SKM-1 (cell line): Measurements from ENCODE around the gene GH1.
"Not testable (repeated sequence)": the region's sequence is repeated elsewhere in the genome, so short reads cannot be mapped to it uniquely, and the experiment has no call there.

Source experiments
- DNase-seq: peaks from one replicate; lab custom pipeline; 2025; ENCODE audit not compliant: unreplicated experiment; lab: John Stamatoyannopoulos, UW

The GH1 gene

DNA sequence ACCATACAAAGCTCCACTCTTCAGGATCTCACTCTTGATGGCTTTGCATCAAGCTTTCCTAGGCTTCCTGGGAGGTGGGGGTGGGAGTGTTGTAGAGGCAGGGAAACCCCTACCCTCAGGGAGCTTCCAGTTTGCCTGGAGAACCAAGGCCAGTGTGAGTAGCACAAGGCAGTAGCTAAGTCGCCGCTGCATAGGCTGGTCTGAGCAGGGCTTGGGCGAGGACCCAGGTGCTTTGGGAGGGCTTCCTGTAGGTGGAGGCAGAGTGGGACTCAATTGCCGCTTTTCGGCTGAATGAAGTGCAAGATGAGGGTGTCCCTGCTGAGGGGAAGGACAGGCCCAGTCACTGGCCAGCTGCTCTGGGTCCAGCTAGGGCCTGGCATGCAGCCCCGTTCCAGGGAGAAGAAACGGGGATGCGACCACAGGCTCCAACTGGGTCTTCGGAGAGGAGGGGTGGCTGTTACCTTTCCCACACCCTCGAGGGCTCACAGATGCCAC lies 9.6 kb upstream of the GH1 start:
- no peak for DNase-seq

- DNase-seq: no peak
Measured at GRCh38 chr17:63927464-63928171, 9.0 kb upstream of the GH1 start.

GRCh38 chr17:63926164-63926563 lies 7.5 kb upstream of the GH1 start:
- no peak for DNase-seq

GRCh38 chr17:63925615-63926014 lies 7.0 kb upstream of the GH1 start:
- no peak for DNase-seq

GRCh38 chr17:63922402-63922801 lies 3.8 kb upstream of the GH1 start:
- DNase-seq: not testable (repeated sequence)

DNA sequence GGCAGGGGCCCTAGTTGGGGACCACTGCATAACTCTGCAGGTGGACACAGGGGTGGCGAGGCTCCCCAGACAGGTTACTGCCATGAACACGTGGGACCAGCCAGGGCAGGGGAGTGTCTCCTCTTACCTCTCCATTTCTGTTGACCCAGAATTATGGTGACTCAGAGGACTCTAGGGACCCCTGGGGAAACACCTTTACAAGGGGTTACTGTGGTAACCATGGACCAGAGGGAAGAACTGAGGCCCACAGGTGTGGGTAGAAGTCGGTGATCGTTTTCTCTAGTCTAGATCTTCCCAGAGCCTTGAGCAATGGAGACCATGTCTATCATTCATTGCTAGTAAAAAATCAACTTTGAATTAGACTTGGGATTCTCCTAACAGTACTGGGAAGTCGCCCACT lies 2.1 kb upstream of the GH1 start:
- not testable (repeated sequence) for DNase-seq

GRCh38 chr17:63920050-63920449 lies 1.4 kb upstream of the GH1 start:
- not testable (repeated sequence) for DNase-seq

GRCh38 chr17:63919311-63919723 lies 678 bp upstream of the GH1 start:
- DNase-seq: peak; percentile 38

DNA sequence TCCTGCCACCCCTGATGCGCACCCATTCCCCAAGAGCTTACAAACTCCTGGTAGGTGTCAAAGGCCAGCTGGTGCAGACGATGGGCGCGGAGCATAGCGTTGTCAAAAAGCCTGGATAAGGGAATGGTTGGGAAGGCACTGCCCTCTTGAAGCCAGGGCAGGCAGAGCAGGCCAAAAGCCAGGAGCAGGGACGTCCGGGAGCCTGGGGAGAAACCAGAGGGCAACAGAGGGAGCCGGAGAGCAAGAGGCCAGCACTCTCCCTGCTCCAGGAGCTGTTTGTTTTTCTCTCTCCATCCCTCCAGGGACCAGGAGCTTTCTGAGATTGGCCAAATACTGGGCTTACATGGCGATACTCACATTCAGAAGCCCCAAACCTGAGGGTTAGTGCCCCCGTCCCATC lies 334 bp downstream of the GH1 start:
- no peak for DNase-seq

DNA sequence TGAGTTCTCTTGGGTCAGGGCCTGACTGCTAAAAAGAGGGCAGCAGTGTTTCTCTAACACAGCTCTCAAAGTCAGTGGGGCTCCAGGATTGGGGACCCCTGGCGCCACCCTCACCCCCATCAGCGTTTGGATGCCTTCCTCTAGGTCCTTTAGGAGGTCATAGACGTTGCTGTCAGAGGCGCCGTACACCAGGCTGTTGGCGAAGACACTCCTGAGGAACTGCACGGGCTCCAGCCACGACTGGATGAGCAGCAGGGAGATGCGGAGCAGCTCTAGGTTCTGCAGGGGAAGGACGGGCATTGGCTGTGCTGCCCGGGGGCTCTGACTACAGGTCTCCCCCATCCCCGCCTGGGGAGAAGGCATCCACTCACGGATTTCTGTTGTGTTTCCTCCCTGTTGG lies 993 bp downstream of the GH1 start:
- DNase-seq: no peak

GRCh38 chr17:63917206-63917605 lies 1.4 kb downstream of the GH1 start:
- DNase-seq: not testable (repeated sequence)

GRCh38 chr17:63916566-63917185 lies 2.0 kb downstream of the GH1 start:
- no peak for DNase-seq

GRCh38 chr17:63915753-63916152 lies 2.9 kb downstream of the GH1 start:
- DNase-seq: not testable (repeated sequence)

GRCh38 chr17:63914471-63914870 lies 4.2 kb downstream of the GH1 start:
- no peak for DNase-seq

DNA sequence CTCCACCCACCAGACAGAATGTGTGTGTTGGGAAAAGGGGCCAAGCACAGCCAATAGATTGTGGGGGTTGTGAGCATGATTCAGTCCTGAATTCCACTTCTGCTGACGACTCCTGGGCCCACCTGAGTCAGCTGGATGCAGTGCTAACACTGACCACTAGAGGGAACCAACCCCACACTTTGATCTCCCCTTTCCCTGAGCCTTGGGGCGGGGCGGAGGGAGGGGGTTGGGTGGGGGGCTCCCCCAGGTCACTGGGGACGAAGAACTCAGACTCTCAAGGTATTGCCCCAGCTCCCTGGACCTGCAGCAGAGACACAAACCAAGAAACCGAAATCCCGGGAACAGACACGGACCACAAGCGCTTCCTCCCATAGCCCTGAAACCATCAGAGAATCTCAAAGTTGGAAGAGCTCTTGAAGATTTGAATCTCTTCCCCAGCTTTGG lies 7.0 kb downstream of the GH1 start:
- DNase-seq: no peak

- no peak for DNase-seq
Measured at GRCh38 chr17:63911041-63911635, 7.5 kb downstream of the GH1 start, which contains the start of gene CSHL1. TSS of gene CSHL1 (minus strand) at chr17:63911258. CDS start at chr17:63911196, 62 bp downstream.

- DNase-seq: no peak
Measured at GRCh38 chr17:63910096-63910495, 8.5 kb downstream of the GH1 start.

DNA sequence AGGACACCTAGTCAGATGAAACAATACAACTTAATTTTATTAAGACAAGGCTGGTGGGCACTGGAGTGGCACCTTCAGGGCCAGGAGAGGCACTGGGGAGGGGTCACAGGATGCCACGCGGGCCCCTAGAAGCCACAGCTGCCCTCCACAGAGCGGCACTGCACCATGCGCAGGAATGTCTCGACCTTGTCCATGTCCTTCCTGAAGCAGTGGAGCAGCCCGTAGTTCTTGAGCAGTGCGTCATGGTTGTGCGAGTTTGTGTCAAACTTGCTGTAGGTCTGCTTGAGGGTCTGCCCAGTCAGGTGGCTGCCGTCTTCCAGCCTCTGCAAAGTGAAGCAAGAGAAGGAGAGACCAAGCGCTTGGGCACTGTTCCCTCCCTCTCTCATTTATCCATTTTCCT lies 9.1 kb downstream of the GH1 start:
- not testable (repeated sequence) for DNase-seq

- DNase-seq: not testable (repeated sequence)
Measured at GRCh38 chr17:63907161-63907778, 11.4 kb downstream of the GH1 start.

- not testable (repeated sequence) for DNase-seq
Measured at GRCh38 chr17:63904796-63905195, 13.8 kb downstream of the GH1 start.

DNA sequence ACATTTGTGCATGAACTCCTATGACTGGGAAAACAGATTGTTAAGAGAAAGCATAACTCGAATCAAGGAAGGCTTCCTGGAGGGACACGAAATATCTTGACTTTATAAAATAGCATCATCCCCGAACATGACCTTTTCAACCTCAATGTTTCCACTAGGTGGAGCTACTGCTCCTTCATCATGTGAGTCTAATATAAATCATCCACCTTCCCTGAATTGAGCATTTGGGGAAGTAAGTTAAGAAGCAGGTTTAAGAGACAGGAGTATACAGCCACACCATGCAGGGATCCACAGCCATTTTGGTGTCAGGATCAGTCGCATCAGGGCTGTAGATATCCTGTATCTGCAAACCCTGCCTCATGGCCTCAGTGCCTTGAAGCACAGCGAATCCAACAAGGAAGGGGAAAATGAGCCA lies 14.8 kb downstream of the GH1 start:
- not testable (repeated sequence) for DNase-seq
